Measurements from ENCODE around the gene COQ5.

DNA sequence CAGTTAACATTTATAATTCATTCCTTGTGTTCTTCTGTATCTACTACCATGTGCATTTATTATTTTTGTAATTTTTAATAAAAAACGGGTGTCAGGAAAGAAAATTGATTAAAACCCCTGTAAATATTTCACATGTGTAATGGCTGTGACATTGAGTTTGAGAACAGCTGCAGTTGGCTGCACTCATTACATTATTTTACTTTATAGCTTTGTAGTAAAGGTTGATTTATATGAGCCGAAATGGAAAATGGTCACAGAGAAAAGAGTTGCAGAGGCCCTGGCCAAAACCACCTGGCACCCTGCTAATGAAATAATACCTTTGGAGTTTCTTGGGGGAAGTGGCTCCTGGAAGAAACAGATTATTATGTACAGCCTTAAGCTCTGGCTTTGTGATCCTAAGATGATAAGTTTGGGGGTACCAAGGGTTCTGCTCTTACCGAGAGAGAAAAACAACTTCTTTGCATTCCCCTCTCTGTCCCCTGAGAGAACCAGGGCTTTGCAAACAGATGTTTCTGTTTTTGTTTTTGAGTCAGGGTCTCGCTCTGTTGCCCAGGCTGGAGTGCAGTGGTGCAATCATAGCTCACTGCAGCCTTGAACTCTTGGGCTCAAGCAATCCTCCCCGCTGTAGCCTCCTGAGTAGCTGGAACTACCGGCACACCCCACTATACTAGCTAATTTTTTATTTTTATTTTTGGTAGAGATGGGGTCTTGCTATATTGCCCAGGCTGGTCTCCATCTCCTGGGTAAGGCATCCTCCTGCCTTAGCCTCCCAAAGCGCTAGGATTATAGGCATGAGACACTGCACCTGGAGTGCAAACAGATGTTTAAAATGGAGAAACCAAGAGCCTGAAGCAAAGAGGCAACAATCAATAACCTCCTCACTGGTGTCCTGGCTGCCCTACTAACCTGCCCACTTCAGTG is 42.7 kb downstream of the COQ5 start:
- no peak for TF ChIP-seq POLR2AphosphoS5 (IDR thresholded peaks at IDR 0.05)
- no peak for TF ChIP-seq EP300 (conservative IDR thresholded peaks at IDR 0.05; ENCODE audit: poor library complexity, severe bottlenecking)
- TF ChIP-seq, protein P1, sequence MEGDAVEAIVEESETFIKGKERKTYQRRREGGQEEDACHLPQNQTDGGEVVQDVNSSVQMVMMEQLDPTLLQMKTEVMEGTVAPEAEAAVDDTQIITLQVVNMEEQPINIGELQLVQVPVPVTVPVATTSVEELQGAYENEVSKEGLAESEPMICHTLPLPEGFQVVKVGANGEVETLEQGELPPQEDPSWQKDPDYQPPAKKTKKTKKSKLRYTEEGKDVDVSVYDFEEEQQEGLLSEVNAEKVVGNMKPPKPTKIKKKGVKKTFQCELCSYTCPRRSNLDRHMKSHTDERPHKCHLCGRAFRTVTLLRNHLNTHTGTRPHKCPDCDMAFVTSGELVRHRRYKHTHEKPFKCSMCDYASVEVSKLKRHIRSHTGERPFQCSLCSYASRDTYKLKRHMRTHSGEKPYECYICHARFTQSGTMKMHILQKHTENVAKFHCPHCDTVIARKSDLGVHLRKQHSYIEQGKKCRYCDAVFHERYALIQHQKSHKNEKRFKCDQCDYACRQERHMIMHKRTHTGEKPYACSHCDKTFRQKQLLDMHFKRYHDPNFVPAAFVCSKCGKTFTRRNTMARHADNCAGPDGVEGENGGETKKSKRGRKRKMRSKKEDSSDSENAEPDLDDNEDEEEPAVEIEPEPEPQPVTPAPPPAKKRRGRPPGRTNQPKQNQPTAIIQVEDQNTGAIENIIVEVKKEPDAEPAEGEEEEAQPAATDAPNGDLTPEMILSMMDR (IDR thresholded peaks at IDR 0.05; ENCODE audit: poor library complexity, severe bottlenecking): no peak
- no peak for TF ChIP-seq EZH2 (IDR thresholded peaks at IDR 0.05; ENCODE audit: borderline replicate concordance, insufficient read depth, low read length, poor library complexity, severe bottlenecking)
- TF ChIP-seq SMC3 (conservative IDR thresholded peaks at IDR 0.05; ENCODE audit: poor library complexity): no peak
- TF ChIP-seq, protein P2, sequence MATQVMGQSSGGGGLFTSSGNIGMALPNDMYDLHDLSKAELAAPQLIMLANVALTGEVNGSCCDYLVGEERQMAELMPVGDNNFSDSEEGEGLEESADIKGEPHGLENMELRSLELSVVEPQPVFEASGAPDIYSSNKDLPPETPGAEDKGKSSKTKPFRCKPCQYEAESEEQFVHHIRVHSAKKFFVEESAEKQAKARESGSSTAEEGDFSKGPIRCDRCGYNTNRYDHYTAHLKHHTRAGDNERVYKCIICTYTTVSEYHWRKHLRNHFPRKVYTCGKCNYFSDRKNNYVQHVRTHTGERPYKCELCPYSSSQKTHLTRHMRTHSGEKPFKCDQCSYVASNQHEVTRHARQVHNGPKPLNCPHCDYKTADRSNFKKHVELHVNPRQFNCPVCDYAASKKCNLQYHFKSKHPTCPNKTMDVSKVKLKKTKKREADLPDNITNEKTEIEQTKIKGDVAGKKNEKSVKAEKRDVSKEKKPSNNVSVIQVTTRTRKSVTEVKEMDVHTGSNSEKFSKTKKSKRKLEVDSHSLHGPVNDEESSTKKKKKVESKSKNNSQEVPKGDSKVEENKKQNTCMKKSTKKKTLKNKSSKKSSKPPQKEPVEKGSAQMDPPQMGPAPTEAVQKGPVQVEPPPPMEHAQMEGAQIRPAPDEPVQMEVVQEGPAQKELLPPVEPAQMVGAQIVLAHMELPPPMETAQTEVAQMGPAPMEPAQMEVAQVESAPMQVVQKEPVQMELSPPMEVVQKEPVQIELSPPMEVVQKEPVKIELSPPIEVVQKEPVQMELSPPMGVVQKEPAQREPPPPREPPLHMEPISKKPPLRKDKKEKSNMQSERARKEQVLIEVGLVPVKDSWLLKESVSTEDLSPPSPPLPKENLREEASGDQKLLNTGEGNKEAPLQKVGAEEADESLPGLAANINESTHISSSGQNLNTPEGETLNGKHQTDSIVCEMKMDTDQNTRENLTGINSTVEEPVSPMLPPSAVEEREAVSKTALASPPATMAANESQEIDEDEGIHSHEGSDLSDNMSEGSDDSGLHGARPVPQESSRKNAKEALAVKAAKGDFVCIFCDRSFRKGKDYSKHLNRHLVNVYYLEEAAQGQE (IDR thresholded peaks at IDR 0.05; ENCODE audit: borderline replicate concordance): no peak
- no peak for TF ChIP-seq TAF1 (IDR thresholded peaks at IDR 0.05; ENCODE audit: low read depth)
- no peak for TF ChIP-seq MXI1 (conservative IDR thresholded peaks at IDR 0.05; ENCODE audit: poor library complexity, severe bottlenecking)

All from neural cell (in vitro differentiated cells).